Bronchial epithelial cell (primary cell): ENCODE results near the gene TAF3. TPM values are rescaled to one million over a fixed set of nuclear protein-coding genes. Genes with fewer than 3 reads are reported as not detected.
A peak's percentile ranks its signal among the peaks of the same experiment; 100 is the strongest.

Experiments
- DNase-seq: peaks from one replicate; pipeline ENCODE4 v3.0.0-alpha.2; 2010; ENCODE audit warnings: low read depth
- FAIRE-seq: peaks from 2 replicates; lab custom pipeline; 2011; peaks lifted over from hg19 to GRCh38; lab: Jason Lieb, UNC
- H3K27me3 ChIP-seq: 2 replicates; pipeline ENCODE4 v1.5.1; 2011; ENCODE audit warnings: low read length; ENCODE audit not compliant: control insufficient read depth, insufficient read depth
- H3K36me3 ChIP-seq: 2 replicates; pipeline ENCODE4 v1.5.1; 2011; ENCODE audit warnings: low read length; ENCODE audit not compliant: control insufficient read depth, insufficient read depth
- H3K4me3 ChIP-seq: 2 replicates; pipeline ENCODE4 v1.5.1; 2011; ENCODE audit warnings: mild to moderate bottlenecking, low read depth, low read length, control low read depth
- total RNA-seq: library from RNA; depleted of rRNA; stranded (reverse); fragments of >200 nt; gene quantifications from 2 replicates; pipeline ENCODE4 v1.2.1, GENCODE V29; 2014
- TF ChIP-seq, protein P1 (sequence below): IDR thresholded peaks from 2 replicates; pipeline ENCODE4 v1.5.1; 2011; ENCODE audit warnings: mild to moderate bottlenecking, moderate library complexity, low read length, control low read depth, inconsistent platforms; ENCODE audit not compliant: insufficient read depth, severe bottlenecking

TAF3 gene
- total RNA-seq, 1 donor from 2014 or later: 1.3 TPM

DNA sequence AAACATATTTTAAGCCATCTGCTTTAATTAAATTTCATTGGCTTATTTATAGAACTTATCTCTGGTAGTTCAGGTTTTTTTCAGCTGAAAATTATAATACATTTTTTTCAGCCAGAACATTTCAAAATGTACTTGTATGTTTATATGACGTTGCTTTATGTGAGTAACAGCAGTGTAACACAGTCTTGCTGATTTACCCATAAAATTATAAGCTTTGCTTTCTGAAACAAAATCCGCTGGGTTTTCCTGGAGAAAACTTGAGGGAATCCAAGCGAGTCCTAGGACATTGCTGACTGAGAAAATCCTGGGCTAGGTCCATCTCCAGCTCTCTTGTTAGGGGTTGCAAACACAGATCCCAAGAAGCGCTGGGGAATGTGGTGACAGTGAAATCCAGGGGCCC lies 124.0 kb downstream of the TAF3 start:
- Histone ChIP-seq H3K27me3 (no peaks in the 10 kb centered on the region), H3K4me3 (no peak overlapping the region), H3K36me3 (no peaks in the 10 kb centered on the region)
- TF ChIP-seq, protein P1, sequence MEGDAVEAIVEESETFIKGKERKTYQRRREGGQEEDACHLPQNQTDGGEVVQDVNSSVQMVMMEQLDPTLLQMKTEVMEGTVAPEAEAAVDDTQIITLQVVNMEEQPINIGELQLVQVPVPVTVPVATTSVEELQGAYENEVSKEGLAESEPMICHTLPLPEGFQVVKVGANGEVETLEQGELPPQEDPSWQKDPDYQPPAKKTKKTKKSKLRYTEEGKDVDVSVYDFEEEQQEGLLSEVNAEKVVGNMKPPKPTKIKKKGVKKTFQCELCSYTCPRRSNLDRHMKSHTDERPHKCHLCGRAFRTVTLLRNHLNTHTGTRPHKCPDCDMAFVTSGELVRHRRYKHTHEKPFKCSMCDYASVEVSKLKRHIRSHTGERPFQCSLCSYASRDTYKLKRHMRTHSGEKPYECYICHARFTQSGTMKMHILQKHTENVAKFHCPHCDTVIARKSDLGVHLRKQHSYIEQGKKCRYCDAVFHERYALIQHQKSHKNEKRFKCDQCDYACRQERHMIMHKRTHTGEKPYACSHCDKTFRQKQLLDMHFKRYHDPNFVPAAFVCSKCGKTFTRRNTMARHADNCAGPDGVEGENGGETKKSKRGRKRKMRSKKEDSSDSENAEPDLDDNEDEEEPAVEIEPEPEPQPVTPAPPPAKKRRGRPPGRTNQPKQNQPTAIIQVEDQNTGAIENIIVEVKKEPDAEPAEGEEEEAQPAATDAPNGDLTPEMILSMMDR: no peak
- FAIRE-seq (no peak), DNase-seq (no peak)

DNA sequence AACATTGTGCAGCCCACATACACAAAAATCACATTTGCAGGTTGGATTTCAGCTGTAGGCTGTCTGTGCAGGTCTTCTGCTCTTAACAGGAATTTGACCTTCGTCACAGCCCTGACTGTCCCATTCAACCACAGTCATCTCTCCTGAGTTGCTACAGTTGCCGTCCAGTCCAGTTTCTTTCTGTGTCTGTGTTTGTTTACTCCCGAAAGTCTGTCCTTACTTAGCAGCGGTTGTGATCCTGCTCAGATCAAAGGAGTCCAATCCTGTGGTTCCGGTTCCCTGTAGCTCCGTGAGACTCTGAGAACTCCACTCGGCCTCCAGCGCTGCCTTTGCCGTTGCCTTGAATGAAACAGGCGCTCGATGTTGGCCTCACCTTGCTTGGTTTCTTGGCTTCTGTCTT lies 124.6 kb downstream of the TAF3 start:
- DNase-seq: no peak
- no peaks in the 10 kb centered on the region for H3K36me3 ChIP-seq
- H3K27me3 ChIP-seq: no peaks in the 10 kb centered on the region
- FAIRE-seq: no peak
- H3K4me3 ChIP-seq: no peak overlapping the region
- TF ChIP-seq, protein P1: no peak

DNA sequence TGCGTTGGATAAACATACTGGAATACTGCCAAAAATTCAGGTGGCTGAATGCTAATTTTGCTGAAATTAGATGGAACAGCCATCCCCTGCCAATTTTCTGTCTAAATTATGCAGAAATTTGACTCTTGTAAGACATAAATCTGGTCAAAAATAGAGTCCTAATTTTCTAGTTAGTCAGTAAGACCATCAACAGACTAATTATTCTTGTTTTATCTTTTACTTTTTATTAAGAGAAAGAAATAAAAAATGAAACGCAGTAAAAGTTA lies 125.8 kb downstream of the TAF3 start:
- Histone ChIP-seq H3K27me3 (no peaks in the 10 kb centered on the region), H3K4me3 (no peak overlapping the region), H3K36me3 (no peaks in the 10 kb centered on the region)
- DNase-seq (no peak), FAIRE-seq (no peak)
- TF ChIP-seq, protein P1: no peak

DNA sequence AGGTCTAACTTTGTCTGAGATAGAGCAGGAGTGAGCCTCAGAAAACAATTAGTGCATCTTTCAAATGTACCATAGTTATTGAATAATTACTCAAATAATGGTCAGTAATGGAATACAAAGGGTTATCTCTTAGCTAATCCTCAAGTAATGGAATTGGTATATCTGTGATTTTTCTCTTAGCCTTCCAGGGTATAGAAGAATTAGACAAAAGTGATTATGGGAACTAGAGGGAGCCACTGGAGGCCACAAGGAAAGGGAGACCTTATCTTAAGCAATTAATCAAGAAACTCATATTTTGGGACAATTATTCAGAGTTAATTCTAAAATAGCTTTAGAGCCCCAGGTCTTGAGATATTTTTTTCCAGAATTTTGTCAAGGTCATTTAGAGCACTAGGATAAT lies 126.2 kb downstream of the TAF3 start:
- TF ChIP-seq, protein P1: no peak
- no peaks in the 10 kb centered on the region for H3K36me3 ChIP-seq
- no peak for FAIRE-seq

DNA sequence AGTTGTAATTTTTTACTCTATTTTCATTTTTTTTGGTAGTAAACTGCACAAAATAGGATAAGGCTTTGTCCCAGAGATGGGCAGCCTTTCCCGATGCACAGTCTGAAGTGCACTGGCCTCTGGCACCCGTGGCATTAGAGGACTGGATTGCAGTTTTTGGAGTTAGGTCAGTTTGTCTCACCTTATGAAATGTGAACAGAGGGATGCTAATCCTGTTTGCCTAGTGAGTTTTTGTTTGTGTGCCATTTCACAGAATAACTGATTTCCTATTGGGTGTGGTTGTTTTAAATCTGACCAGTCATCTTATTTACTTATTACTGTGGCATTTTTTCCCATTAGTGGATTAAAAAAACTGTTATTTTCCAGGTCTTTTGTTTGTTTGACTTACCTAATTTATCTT lies 126.7 kb downstream of the TAF3 start:
- peak; percentile 13 for DNase-seq
- TF ChIP-seq, protein P1: no peak
- H3K36me3 ChIP-seq: no peaks in the 10 kb centered on the region
- H3K4me3 ChIP-seq: no peak overlapping the region
- FAIRE-seq: no peak
- H3K27me3 ChIP-seq: no peaks in the 10 kb centered on the region

More for the DNA sequence above, 126.2 kb downstream of the TAF3 start:
- no peaks in the 10 kb centered on the region for H3K27me3 ChIP-seq
- H3K4me3 ChIP-seq: no peak overlapping the region
- no peak for DNase-seq

DNA sequence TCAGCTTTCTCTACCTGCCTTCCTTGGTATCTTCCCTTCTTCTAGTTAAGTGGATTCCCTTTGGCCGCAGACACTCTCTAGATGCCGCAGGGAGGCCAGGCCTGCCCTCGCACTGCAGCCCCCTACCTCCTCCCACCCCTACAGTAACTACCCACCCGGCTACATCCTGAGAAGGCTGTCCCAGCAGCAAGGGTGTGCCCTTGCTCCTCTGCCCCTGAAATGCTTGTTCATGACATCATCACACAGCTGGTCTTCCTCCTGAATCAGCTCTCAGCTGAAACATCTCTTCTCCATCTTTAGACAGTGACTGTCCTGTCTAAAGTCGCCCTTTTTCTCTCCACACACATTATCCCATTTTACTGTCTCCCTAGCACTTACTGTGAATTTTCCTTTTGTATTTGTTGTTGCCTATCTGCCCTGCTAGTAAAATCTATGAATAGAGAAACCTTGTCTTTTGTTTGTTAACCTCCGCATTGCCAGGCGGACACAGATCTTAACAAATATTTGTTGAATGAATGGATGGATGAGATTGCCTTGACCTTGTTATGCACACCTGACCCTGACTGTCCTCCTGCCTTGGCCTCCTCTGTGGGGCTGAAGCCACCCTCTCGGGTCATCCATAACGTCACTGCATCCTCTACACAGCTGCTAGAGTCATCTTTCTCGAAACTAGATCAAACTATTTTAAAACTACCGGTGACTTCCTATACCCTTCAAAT lies 127.3 kb downstream of the TAF3 start:
- H3K4me3 ChIP-seq: no peak overlapping the region
- FAIRE-seq (no peak), DNase-seq (peak; percentile 20)
- H3K36me3 ChIP-seq: no peaks in the 10 kb centered on the region
- TF ChIP-seq, protein P1: no peak
- no peaks in the 10 kb centered on the region for H3K27me3 ChIP-seq
